Measurements from ENCODE around the gene PGAP1.

PGAP1 gene

DNA sequence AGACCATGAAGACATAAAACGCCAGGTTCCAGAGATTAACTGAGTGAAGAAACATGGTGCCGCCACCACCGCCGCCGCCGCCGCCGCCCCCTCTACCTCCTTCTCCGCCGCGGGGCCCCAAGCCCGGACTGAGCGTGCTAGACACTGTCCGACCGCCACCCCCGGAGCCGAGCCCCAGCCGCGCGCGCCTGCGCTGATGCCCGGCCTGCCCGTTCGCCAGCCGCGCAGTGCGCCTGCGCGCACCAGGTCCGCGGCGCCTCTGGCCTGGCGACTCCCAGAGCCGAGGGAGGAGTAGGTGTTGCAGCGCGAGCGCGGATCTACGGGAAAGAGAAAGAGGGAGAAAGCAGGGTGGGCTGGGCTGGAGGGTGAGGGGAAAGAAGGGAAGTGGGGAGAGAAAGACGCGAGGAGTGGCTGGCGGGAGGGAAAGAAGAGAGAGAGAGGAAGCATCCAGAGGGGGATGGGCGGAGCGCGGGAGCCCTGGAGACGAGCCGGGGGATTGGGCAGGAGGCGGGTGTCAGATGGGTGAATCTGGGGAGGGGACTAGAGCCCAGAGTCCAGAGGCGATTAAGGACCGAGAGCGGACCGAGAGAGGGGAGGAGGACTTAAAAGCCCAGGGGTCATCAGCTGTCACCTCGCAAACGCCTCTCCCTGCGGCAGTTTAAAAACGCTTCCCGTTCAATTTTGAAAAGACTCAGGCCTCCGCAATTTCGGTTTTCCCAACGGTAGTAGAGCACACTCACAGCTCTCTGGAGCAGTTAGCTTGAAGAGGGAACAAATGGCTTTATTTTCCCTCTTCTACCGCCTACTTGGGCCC lies at the start of gene PGAP1:
TSS of gene PGAP1 (minus strand) at position 146 of the 814 bp plus-strand sequence. CDS start at position 55, 91 bp downstream.
- peak; percentile 89 for DNase-seq

DNA sequence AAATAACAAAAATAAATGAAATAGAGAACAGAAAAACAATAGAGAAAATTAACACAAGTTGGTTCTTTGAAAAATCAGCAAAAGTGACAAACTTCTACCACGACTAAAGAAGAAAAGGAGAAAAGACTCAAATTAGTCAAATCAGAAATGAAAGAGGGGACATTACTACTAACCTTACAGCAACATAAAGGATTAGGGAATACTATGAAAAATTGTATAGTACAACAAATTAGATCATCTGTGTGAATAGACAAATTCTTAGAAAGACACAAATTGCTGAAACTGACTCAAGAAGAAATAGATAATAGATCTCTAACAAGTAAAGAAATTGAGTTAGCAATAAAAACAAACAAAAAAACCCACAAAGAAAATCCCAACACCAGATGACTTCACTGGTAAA lies 48.5 kb upstream of the PGAP1 start:
- no peak for DNase-seq

- DNase-seq: no peak
Measured at GRCh38 chr2:196971574-196972279, 45.2 kb upstream of the PGAP1 start.

- DNase-seq: no peak
Measured at GRCh38 chr2:196970099-196970498, 43.6 kb upstream of the PGAP1 start.

- no peak for DNase-seq
Measured at GRCh38 chr2:196968516-196968915, 42.0 kb upstream of the PGAP1 start.

DNA sequence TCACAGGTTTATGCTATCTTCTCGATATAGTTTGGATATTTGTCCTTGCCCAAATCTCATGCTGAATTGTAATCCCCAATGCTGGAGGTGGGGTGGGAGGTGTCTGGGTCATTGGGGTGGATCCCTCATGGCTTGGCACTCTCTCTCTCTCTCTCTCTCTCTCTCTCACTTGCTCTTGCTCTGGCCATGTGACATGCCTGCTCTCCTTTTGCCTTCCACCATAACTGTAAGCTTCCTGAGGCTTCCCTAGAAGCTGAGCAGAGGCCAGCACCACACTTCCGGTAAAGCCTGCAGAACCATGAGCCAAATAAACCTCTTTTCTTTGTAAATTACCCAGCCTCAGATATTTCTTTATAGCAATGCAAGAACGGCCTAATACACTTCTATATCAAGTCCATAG lies 41.3 kb upstream of the PGAP1 start:
- DNase-seq: no peak

GRCh38 chr2:196967116-196967515 lies 40.6 kb upstream of the PGAP1 start:
- no peak for DNase-seq

GRCh38 chr2:196966061-196966460 lies 39.6 kb upstream of the PGAP1 start:
- DNase-seq: no peak

DNA sequence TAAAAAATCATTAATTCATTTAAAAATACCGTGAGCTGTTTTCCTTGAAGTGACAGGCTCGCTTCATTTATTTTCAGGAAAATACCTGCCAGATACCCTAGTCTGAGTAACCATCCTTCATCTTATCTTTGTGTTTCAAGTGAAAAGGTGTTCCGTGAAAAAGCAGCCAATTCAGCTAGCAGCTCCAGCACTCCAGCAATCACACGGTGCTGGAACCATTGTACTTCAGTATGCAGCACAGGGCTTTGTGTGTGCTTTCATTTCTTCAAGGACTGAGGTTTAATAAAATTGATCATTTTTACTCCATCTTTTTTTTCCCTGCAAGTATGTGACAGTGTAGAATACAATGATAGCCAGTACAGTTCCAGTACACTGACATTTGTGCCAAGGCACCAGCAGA lies 39.1 kb upstream of the PGAP1 start:
- no peak for DNase-seq

DNA sequence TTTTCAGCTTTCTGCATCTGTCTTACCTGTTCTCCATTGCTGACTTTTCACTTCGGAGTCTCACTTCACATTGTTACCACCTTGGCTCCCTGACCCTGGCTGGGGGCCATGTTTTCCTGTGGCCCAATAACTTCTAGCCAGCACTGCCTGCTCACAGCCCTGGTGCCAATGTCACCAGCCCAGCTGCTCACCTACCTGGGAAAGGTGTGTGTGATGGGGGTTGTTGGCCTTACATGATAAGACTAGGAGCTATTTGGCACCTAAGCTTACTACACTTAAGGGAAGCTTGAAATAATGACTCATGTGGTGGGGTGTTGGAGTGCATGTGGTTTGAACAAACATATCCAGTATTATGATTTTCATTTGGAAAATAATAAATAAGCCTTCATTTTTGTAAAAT lies 37.5 kb upstream of the PGAP1 start:
- no peak for DNase-seq

GRCh38 chr2:196963043-196963442 lies 36.5 kb upstream of the PGAP1 start:
- DNase-seq: peak; percentile 41

- no peak for DNase-seq
Measured at GRCh38 chr2:196962325-196962724, 35.8 kb upstream of the PGAP1 start.

DNA sequence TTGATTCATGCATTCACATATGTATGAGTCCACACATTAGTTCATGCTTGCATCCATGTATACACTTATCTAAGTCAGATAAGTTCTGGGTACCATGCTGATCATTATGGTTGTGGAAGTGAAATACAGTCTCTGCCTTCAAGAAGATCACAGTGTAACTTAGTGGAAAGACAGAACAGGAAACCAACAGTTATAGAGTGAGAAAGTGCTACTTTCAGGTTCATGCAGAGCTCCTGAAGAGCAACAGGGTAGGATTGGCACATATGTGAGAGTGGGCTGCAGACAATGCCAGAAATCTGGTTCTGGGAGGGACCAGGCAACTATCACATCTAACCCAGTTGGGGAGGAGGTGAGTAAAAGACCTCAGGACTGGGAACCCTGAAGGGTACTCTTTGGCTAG lies 35.4 kb upstream of the PGAP1 start:
- no peak for DNase-seq

- DNase-seq: peak; percentile 26
Measured at GRCh38 chr2:196959734-196960338, 33.3 kb upstream of the PGAP1 start.

DNA sequence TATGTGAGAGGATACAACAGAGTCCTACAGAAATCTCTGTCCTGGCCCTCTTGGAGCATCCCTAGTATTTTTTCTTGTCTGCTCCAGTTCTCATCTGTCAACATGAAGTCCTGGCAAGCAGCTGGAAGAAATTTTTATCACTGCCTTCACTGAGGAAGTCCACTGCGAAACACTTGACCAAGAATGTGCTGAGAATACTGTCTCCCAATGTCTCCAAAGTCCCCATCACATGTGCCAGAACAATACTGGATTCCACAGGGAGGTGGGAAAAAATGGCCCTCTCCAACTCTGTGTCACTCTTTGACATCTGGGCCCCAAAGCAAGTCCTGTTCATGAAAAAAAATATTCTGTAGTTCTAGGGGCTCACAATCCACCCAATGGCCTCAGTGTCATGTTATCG lies 32.8 kb upstream of the PGAP1 start:
- DNase-seq: no peak

- no peak for DNase-seq
Measured at GRCh38 chr2:196957881-196958525, 31.5 kb upstream of the PGAP1 start.

DNA sequence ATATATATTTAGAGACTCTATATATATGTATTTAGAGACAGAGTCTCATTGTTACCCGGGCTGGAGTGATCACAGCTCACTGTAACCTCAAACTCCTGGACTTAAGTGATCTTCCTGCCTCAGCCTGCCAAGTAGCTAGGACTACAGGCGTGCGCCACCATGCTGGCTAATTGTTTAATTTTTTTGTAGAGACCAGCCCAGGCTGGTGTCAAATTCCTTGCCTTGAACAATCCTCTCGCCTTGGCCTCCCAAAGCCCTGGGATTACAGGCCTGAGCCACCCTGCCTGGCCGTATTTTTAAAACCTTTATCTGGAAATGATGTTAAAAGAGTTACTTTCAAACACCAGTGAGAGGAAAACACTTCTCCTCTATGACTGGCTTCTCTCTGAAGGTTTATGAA lies 30.9 kb upstream of the PGAP1 start:
- DNase-seq: no peak

- DNase-seq: no peak
Measured at GRCh38 chr2:196956069-196956468, 29.6 kb upstream of the PGAP1 start.

DNA sequence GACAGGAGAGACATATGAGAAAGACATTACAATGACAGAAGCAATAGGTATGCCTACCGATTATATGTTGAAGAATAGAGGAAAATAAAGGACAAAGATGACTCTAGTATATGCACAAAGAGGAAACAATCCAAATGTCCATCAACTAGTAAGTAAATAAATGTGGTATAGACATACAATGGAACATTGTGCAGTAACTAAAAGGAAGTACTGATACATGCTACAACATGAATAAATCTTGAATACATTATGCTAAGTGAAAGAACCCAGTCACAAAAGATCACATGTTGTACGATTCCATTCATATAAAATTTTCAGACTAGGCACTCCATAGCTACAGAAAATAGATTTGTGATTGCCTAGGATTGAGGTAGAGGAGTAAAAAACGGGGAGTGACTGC lies 28.5 kb upstream of the PGAP1 start:
- no peak for DNase-seq

DNA sequence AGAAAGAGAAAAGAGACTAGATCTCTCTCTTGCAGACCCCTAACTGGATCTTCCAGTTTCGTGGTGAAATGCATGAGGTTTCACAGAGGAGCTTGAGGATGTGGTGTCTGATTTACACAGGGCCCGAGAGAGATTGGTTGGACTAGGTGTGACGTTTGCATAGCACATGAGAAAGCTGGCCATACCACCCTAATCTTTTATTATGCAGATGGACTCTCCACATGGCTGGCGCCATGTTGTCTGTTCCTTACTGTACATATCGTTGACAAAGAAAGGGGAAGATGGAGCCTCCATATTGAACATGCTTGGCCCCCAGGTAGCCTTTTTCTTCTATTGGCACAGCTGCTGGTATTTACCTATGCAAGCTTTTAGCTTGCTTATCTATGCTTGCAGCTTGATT lies 27.5 kb upstream of the PGAP1 start:
- no peak for DNase-seq

- peak; percentile 15 for DNase-seq
Measured at GRCh38 chr2:196952936-196953335, 26.4 kb upstream of the PGAP1 start.

DNA sequence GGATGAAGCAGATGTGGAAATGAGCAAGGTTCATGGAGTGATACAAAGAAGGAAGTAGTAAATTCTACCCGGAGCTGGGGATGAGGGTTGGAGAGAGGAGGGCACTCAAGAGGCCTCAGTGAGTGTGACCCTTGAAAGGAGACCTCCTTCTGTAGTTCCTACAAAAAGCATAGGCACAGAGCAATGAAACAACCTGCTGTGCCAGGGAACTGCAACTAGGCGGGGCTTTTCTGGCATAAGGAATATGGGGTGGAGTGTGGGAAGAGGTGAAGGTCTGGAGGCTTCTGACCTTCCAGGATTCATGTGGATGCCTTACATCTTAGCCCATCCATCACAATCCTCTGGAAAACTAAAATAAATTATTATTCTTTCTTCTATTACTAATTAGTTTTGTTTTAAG lies 25.5 kb upstream of the PGAP1 start:
- DNase-seq: no peak

- no peak for DNase-seq
Measured at GRCh38 chr2:196949116-196949515, 22.6 kb upstream of the PGAP1 start.

- DNase-seq: no peak
Measured at GRCh38 chr2:196944570-196944969, 18.1 kb upstream of the PGAP1 start.

Data from inflammatory macrophage treated with lipopolysaccharide for 4 hours (primary cell).